Astrocyte (in vitro differentiated cells and primary cell): ENCODE data around the gene CFAP157. TPM values are rescaled to one million over a fixed set of nuclear protein-coding genes. Genes with fewer than 3 reads are reported as not detected.

Source experiments
- DNase-seq: peaks from one replicate; pipeline ENCODE4 v3.0.0-alpha.2; 2010; ENCODE audit warnings: low read depth
- FAIRE-seq: peaks from 2 replicates; lab custom pipeline; 2011; peaks lifted over from hg19 to GRCh38; lab: Jason Lieb, UNC
- H2AFZ ChIP-seq: 2 replicates; pipeline ENCODE4 v1.6.0; 2012; ENCODE audit warnings: low read depth, low read length, inconsistent platforms
- H3K27ac ChIP-seq: 2 replicates; pipeline ENCODE4 v1.5.1; 2011; ENCODE audit warnings: low read depth, low read length, inconsistent platforms
- H3K27me3 ChIP-seq: 2 replicates; pipeline ENCODE4 v1.6.0; 2011; ENCODE audit warnings: low read length, inconsistent platforms; ENCODE audit not compliant: insufficient read depth
- H3K36me3 ChIP-seq: 2 replicates; pipeline ENCODE4 v1.5.1; 2011; ENCODE audit warnings: low read length, inconsistent platforms; ENCODE audit not compliant: insufficient read depth
- H3K4me1 ChIP-seq: 2 replicates; pipeline ENCODE4 v1.5.1; 2011; ENCODE audit warnings: low read length, inconsistent platforms; ENCODE audit not compliant: insufficient read depth
- H3K4me2 ChIP-seq: 2 replicates; pipeline ENCODE4 v1.6.0; 2012; ENCODE audit warnings: low read length, inconsistent platforms
- H3K4me3 ChIP-seq: 2 replicates; pipeline ENCODE4 v1.5.1; 2011; ENCODE audit warnings: low read depth, mild to moderate bottlenecking, low read length, inconsistent platforms; ENCODE audit not compliant: insufficient read depth
- H3K79me2 ChIP-seq: 2 replicates; pipeline ENCODE4 v1.6.0; 2012; ENCODE audit warnings: mild to moderate bottlenecking, low read length, inconsistent platforms; ENCODE audit not compliant: insufficient read depth
- H3K9ac ChIP-seq: 2 replicates; pipeline ENCODE4 v1.6.0; 2012; ENCODE audit warnings: mild to moderate bottlenecking, low read length, inconsistent platforms
- H3K9me3 ChIP-seq: 2 replicates; pipeline ENCODE4 v1.5.1; 2012; ENCODE audit warnings: low read depth, mild to moderate bottlenecking, low read length, inconsistent platforms; ENCODE audit not compliant: insufficient read depth
- H4K20me1 ChIP-seq: 2 replicates; pipeline ENCODE4 v1.6.0; 2012; ENCODE audit warnings: low read length, inconsistent platforms; ENCODE audit not compliant: insufficient read depth
- H3K27ac Mint-ChIP-seq: one replicate; pipeline ENCODE4 v1.8.0; 2021; ENCODE audit warnings: mild to moderate bottlenecking, mixed read lengths; ENCODE audit not compliant: unreplicated experiment
- H3K27me3 Mint-ChIP-seq: one replicate; pipeline ENCODE4 v1.8.0; 2021; ENCODE audit warnings: low read depth, mixed read lengths; ENCODE audit not compliant: unreplicated experiment
- H3K36me3 Mint-ChIP-seq: one replicate; pipeline ENCODE4 v1.8.0; 2021; ENCODE audit warnings: low read depth, mixed read lengths; ENCODE audit not compliant: unreplicated experiment
- H3K4me1 Mint-ChIP-seq: one replicate; pipeline ENCODE4 v1.8.0; 2021; ENCODE audit warnings: low read depth, mixed read lengths; ENCODE audit not compliant: unreplicated experiment
- H3K4me3 Mint-ChIP-seq: one replicate; pipeline ENCODE4 v1.8.0; 2021; ENCODE audit warnings: mild to moderate bottlenecking, moderate library complexity, mixed read lengths; ENCODE audit not compliant: unreplicated experiment
- H3K9me3 Mint-ChIP-seq: one replicate; pipeline ENCODE4 v1.8.0; 2021; ENCODE audit warnings: mild to moderate bottlenecking, mixed read lengths; ENCODE audit not compliant: unreplicated experiment
- EZH2 ChIP-seq: IDR thresholded peaks from 2 replicates; pipeline ENCODE4 v1.6.1; 2012; ENCODE audit warnings: mild to moderate bottlenecking, low read length, inconsistent platforms; ENCODE audit not compliant: insufficient read depth
- total RNA-seq: library from RNA; stranded (reverse); gene quantifications from 2 replicates; pipeline ENCODE4 v1.2.1, GENCODE V29; 2021
- TF ChIP-seq, protein P1 (sequence below): IDR thresholded peaks from 2 replicates; pipeline ENCODE4 v1.5.1; 2011; ENCODE audit warnings: low read depth, mild to moderate bottlenecking, inconsistent platforms, low read length, moderate library complexity; ENCODE audit not compliant: insufficient read depth

CFAP157 gene
- total RNA-seq, 1 donor from 2014 or later, result 0.09 TPM

- Histone ChIP-seq H2AFZ (peak overlapping the region; percentile 87), H3K27me3 (no peaks in the 10 kb centered on the region), H3K9ac (peak overlapping the region; percentile 77)
These were observed 27.5 kb downstream of the CFAP157 start for GRCh38 chr9:127734247-127734746.

DNA sequence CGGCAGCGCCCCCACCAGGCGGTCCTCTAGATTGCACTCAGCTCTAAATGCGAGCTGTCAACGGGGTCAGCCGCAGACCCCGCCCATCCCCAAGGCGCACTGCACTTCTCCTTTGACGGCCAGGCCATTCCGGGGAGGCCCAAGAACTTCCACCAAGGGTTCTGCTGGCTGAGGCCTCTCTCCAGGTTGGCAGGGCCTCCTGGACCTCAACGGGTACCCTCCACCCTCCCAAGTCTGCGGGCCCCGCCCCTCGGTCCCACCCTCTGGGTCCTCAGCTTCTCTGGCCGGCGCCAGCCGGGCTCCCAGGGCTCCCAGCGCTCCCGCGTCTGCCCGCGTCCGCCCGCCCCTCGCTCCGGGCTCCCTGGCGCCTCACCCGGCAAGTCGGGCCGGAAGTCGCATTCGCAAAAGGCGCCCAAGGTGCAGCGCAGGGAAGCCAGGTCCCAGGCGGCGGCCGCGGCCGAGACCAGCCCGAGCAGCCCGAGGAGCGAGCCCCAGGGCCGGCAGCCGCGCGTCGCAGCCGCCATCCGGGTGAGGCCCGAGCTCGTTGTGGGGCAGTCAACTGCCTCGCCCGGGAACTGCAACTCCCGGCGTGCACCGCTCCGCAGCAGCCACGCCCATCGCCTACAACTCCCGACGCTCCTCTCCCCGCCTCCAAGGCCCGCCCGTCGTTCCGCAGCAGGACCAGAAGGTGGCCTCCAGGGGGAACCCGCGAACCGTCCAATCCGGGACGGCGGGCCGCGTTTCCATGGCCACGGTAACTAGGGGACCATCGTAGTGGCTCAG, 28.1 kb downstream of the CFAP157 start, which contains the start of gene TOR2A:
Gene TOR2A (minus strand): TSS at position 548 of the 783 bp plus-strand sequence. CDS start 24 bp downstream, at position 524.
- Mint-ChIP-seq H3K36me3 (no peaks in the 10 kb centered on the region), H3K27ac (peak within 1 kb of the TSS; percentile 85), H3K9me3 (no peaks in the 10 kb centered on the region), H3K4me1 (peaks cover 2% of the 10 kb centered on the region), H3K27me3 (peaks cover 5% of the 10 kb centered on the region), H3K4me3 (peak within 1 kb of the TSS; percentile 83)
- peak; percentile 85 for DNase-seq
- Histone ChIP-seq H3K27ac (peak within 1 kb of the TSS; percentile 54), H3K4me1 (peaks cover 11% of the 10 kb centered on the region), H3K4me3 (peak within 1 kb of the TSS; percentile 59), H3K36me3 (no peaks in the 10 kb centered on the region), H3K9me3 (no peaks in the 10 kb centered on the region), H3K79me2 (peaks cover 6% of the 10 kb centered on the region), H2AFZ (peak within 1 kb of the TSS; percentile 87), H3K4me2 (peak within 1 kb of the TSS; percentile 85), H3K27me3 (no peaks in the 10 kb centered on the region), H4K20me1 (peaks cover 5% of the 10 kb centered on the region), H3K9ac (peak within 1 kb of the TSS; percentile 77)
- TF ChIP-seq, protein P1, sequence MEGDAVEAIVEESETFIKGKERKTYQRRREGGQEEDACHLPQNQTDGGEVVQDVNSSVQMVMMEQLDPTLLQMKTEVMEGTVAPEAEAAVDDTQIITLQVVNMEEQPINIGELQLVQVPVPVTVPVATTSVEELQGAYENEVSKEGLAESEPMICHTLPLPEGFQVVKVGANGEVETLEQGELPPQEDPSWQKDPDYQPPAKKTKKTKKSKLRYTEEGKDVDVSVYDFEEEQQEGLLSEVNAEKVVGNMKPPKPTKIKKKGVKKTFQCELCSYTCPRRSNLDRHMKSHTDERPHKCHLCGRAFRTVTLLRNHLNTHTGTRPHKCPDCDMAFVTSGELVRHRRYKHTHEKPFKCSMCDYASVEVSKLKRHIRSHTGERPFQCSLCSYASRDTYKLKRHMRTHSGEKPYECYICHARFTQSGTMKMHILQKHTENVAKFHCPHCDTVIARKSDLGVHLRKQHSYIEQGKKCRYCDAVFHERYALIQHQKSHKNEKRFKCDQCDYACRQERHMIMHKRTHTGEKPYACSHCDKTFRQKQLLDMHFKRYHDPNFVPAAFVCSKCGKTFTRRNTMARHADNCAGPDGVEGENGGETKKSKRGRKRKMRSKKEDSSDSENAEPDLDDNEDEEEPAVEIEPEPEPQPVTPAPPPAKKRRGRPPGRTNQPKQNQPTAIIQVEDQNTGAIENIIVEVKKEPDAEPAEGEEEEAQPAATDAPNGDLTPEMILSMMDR, result peak; percentile 90
- TF ChIP-seq EZH2, result no peak
- FAIRE-seq, result no peak

More at GRCh38 chr9:127734247-127734746, 27.5 kb downstream of the CFAP157 start:
- Mint-ChIP-seq H3K9me3 (peaks cover under 1% of the 10 kb centered on the region), H3K27ac (no peak overlapping the region), H3K4me1 (peaks cover 2% of the 10 kb centered on the region), H3K27me3 (peaks cover 6% of the 10 kb centered on the region), H3K36me3 (no peaks in the 10 kb centered on the region), H3K4me3 (peak overlapping the region; percentile 82)
- no peak for FAIRE-seq
- Histone ChIP-seq H3K4me2 (peak overlapping the region; percentile 85), H3K9me3 (no peaks in the 10 kb centered on the region), H3K79me2 (peaks cover 6% of the 10 kb centered on the region), H3K4me3 (peak overlapping the region; percentile 59), H4K20me1 (peaks cover 5% of the 10 kb centered on the region), H3K36me3 (no peaks in the 10 kb centered on the region), H3K27ac (peak overlapping the region; percentile 54), H3K4me1 (peaks cover 11% of the 10 kb centered on the region)
- DNase-seq, result no peak
- TF ChIP-seq, protein P1, result no peak
- TF ChIP-seq EZH2, result no peak
